NCI-H1092 treated with DMSO at 0.1 percent for 48 hours (cell line): ENCODE results near the gene SVIP.
A peak's percentile ranks its signal among the peaks of the same experiment; 100 is the strongest.

Source experiments
- DNase-seq: peaks from one replicate; lab custom pipeline; 2025; lab: John Stamatoyannopoulos, UW

Gene SVIP

DNA sequence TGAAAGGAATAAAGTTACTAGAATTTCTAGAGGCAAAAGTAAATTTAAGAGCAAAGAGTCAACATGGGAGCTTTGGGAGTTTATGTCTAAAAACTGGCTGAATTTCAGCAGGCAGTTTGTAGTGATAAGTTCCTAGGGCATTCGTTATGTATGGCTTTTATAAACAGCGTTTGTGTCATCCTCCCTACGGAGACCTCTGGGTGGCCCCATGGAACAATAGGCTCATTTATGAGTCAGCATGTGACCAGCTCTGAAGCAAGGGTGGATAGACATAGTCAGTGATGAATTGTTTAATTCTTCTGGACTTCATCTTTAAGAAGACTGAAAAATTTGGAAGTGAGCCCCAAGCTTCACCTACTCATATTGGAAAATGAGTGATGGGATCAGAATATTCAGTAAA, 37.1 kb downstream of the SVIP start:
- DNase-seq = no peak

- peak; percentile 72 for DNase-seq
These were observed 41.9 kb downstream of the SVIP start for GRCh38 chr11:22787551-22788162.

- no peak for DNase-seq
These were observed 42.5 kb downstream of the SVIP start for GRCh38 chr11:22787055-22787454.

GRCh38 chr11:22786475-22786874, 43.1 kb downstream of the SVIP start:
- no peak for DNase-seq

DNA sequence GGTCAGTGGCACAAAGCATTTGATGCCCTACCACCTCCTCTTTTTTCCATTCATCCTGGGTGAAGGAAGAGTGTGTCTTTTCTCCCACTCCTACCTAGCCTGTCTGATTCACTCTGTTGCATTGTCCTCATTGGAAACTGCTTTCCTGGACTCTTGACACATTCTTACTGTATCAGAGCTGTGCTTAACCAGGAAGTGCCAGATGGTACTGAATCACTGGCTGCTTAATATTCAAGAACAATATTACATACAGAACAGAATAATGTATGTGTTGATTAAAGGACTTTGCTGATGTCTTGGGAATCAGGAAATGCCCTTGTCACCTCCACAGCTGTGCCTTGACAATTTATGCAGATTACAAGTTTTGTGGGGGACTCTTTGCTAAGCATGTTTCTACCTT, 44.4 kb downstream of the SVIP start:
- DNase-seq = no peak

DNA sequence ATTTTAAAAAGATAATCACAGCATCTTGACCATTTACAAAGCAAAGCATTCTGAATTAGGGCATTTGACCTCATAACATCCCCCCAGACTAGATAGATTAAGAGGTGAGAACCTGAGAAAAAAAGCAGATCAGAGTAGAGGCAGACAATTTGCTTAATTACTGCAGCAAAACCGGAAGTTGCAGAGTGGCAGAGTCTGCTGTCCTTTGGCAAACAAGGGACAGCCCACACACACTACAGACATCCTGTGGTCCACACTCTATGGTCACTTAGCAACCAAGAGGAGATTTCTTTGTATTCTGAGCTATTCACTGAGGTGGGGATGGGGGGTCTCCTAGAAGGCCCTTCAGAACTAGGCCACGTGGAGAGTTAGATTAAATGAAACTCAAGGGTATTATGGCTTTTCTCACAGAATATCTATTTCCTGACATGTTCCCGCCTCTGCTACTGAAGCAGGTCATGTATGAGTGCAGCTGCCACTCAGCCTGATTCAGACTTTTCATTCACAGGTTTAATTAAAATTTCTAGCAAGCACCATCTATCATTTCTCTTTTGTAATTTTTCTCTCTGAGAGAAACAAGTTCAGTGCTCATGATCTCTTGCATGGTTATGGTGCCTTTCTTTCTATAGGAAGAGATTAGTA, 48.5 kb downstream of the SVIP start:
- DNase-seq = peak; percentile 69

DNA sequence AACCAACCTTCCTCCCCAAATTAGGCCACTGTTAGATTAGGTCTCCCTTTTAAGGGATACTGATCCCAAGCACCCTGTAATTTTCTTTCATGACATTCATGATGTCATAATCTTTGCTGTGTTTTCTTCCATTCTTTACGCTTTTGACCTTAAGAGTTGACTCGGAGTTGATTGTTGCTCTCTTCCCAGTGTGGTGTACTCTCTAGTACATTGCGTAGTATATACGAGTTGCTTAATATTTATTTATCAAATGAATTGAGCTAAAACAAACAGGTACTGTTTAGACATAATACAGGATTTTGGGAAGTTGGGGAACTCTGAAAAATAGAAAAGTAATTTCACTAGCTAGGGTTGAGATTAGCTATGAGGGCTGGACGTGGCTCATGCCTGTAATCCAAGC, 49.8 kb downstream of the SVIP start:
- DNase-seq = no peak

GRCh38 chr11:22778642-22779041, 51.0 kb downstream of the SVIP start:
- peak; percentile 61 for DNase-seq

GRCh38 chr11:22775248-22775647, 54.4 kb downstream of the SVIP start:
- DNase-seq = no peak

GRCh38 chr11:22774716-22775115, 54.9 kb downstream of the SVIP start:
- DNase-seq = no peak

DNA sequence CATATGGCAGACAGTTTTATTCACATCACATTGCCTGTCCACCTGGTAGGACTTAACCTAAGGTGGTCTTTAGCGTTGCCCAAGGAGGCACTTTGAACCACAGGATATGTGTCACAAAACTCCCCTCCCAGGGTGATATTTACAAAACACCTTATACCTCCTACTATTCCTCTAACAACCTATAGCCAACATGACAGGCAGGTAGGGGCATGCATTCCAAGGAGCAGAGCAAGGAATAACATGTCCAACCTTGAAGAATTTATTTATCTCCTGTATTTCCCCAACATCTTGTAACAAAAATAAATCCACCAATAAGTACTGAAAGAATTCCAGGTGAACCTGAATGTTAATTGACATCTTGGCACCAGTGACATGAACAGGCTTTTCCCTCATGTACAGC, 60.5 kb downstream of the SVIP start:
- no peak for DNase-seq
